HG02938 (cell line): ENCODE measurements around the gene CDC23.
"Not testable (repeated sequence)": the region's sequence is repeated elsewhere in the genome, so short reads cannot be mapped to it uniquely, and the experiment has no call there.

ENCODE experiments used
- ATAC-seq: cut with Tn5 transposase; IDR thresholded peaks from one replicate; pipeline ENCODE4 v1.9.1; 2021; ENCODE audit warnings: mild to moderate bottlenecking, moderate library complexity; ENCODE audit not compliant: unreplicated experiment

Gene CDC23

GRCh38 chr5:138223532-138223931 lies 10.4 kb upstream of the CDC23 start:
- no peak for ATAC-seq

DNA sequence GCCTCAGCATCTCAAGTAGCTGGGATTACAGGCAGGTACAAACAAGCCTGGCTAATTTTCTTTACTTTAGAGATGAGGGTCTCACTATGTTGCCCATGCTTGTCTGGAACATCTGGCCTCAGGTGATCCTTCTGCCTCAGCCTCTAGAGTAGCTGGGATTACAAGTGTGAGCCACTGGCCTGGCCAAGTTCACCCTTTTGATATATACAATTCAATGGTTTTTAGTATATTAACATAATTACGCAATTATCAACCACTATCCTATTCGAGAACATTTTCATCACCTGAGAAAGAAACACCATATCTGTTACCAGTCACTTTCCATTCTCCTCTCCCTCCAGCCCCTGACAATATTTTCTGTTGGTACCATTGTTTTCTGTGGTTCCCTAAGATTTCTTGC lies 3.7 kb upstream of the CDC23 start:
- ATAC-seq, result no peak

GRCh38 chr5:138212828-138213160 lies 329 bp downstream of the CDC23 start:
- ATAC-seq, result peak; percentile 29

GRCh38 chr5:138210985-138211384 lies 2.1 kb downstream of the CDC23 start:
- no peak for ATAC-seq

- ATAC-seq, result not testable (repeated sequence)
These were observed 19.3 kb downstream of the CDC23 start for GRCh38 chr5:138193859-138194258.

DNA sequence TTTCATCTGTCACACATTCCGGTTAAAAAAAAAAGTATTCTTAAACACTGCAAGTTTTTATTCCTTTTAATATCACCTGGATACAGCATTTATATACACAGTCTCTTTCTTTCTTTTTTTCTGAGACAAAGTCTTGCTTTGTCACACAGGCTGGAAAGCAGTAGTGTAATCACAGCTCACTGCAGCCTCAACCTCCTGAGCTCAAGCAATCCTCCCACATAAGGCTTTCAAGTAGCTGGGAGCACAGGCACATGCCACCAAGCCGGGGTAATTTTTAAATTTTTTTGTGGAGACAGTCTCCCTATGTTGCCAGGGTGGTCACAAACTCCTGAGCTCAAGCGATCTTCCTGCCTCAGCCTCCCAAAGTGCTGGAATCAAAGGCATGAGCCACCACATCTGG lies 20.3 kb downstream of the CDC23 start:
- ATAC-seq, result no peak

DNA sequence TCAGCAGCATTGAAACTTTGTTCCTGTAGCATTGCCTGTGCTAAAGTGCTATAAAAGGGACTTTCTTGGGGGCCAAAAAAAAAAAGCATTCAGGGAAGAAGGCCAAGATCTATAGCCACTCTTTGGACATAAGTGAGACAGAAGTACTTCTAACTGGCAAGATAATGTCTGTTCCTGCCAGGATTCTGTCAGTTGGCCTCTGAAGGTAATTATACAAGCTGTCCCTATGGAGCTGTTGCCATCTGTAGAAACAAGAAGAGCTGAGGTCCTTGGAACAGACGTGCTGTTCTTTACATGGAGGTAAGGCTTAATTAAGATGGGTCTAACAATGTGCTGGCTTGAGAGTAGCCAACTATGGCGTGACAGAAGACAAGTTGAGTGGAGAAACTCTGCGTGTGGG lies 24.5 kb downstream of the CDC23 start:
- no peak for ATAC-seq

- no peak for ATAC-seq
These were observed 27.1 kb downstream of the CDC23 start for GRCh38 chr5:138186002-138186447.

- no peak for ATAC-seq
These were observed 30.3 kb downstream of the CDC23 start for GRCh38 chr5:138182808-138183207.

- no peak for ATAC-seq
These were observed 32.3 kb downstream of the CDC23 start for GRCh38 chr5:138180841-138181240.

GRCh38 chr5:138180183-138180782 lies 32.8 kb downstream of the CDC23 start:
- ATAC-seq, result no peak

GRCh38 chr5:138179277-138179857 lies 33.8 kb downstream of the CDC23 start:
- ATAC-seq, result no peak

DNA sequence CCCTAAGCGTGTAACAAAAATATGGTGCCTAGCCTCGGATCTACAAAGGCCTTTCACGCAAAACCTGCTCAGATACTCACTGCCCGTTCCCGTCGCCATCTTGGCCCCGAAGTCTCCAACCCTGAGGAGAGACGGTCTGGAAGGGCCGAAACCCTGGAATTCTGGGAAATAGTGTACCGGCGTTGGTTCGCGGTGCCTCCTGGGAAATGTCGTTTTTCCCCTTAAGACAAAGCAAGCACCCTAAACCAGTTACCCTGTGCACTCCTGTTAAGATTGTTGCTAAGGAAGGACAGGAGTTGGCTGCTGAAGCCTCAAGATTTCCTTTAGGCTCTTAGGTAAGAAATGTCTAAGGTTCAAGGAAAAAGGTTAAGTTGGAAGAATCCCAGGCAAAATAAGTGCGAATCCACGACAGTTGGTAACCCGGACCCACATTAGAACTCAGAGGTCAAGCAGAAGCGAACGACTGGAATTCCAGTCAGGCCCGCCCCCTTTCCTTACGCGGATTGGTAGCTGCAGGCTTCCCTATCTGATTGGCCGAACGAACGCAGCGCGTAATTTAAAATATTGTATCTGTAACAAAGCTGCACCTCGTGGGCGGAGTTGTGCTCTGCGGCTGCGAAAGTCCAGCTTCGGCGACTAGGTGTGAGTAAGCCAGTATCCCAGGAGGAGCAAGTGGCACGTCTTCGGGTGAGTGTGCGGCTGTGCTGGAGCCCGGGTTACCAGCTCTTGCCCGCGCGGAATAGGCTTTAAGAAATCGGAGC lies 34.4 kb downstream of the CDC23 start, which contains the start of the genes BRD8 and KIF20A:
TSS of gene BRD8 (minus strand) at position 115 of the 761 bp plus-strand sequence. CDS start at position 99, 16 bp downstream.
TSS of gene KIF20A (plus strand) at position 597 of the 761 bp plus-strand sequence. CDS start 569 bp downstream, outside the sequence.
- peak; percentile 77 for ATAC-seq

GRCh38 chr5:138177941-138178515 lies 35.1 kb downstream of the CDC23 start:
- ATAC-seq, result peak; percentile 28

DNA sequence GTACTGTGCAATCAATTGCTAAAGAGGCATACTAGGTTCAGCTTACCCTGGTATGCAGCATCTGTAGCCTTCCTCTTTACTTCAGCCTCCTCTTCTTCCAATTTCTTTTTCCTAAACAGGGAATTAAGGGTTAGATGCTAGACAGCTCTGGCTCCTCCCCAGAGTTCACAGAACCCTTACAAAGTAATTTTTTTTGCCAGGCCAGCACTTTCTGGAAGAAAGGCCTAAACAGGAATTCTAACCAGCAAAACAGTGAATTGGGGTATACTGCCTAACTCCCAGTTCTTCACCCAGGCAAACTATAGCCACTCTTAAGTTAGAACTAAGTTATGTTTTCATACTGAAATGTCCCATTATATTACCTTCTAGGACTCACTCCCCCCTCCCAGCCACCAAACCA lies 42.8 kb downstream of the CDC23 start:
- no peak for ATAC-seq

DNA sequence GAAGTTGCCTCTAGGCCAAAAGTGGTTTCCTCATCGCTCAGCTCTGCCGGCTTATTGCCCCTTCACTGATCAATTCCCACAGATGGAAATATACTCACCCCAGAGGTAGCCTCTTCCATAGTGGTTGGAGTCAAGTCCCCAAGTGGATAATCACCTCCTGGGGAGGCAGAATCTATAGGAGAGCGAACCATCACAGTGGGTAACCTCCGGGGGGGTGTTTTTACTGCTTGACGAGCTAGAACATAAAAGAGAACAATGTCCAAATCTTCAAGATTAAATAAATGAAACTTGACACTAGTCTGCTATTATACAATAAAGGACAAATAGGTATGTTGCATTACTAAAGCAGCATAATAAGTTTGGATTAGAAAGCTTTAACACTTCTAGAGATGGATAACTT lies 44.0 kb downstream of the CDC23 start:
- no peak for ATAC-seq

GRCh38 chr5:138163721-138164120 lies 49.4 kb downstream of the CDC23 start:
- no peak for ATAC-seq

- ATAC-seq, result no peak
These were observed 52.4 kb downstream of the CDC23 start for GRCh38 chr5:138160706-138161105.

GRCh38 chr5:138159666-138160065 lies 53.5 kb downstream of the CDC23 start:
- ATAC-seq, result no peak

- no peak for ATAC-seq
These were observed 55.5 kb downstream of the CDC23 start for GRCh38 chr5:138157626-138158025.

GRCh38 chr5:138155977-138156376 lies 57.1 kb downstream of the CDC23 start:
- ATAC-seq, result not testable (repeated sequence)

GRCh38 chr5:138149530-138149929 lies 63.6 kb downstream of the CDC23 start:
- no peak for ATAC-seq
